PFSK-1 (cell line): ENCODE data around the gene GRM1.

Experiments used
- FOXP2 ChIP-seq: optimal IDR thresholded peaks from 2 replicates; pipeline ENCODE3; 2011; ENCODE audit warnings: borderline replicate concordance, control low read depth, inconsistent platforms; ENCODE audit not compliant: insufficient read depth; ENCODE audit errors: extremely low read length, extremely low read depth
- POLR2AphosphoS5 ChIP-seq: IDR thresholded peaks from 2 replicates; pipeline ENCODE4 v1.6.1; 2012; ENCODE audit warnings: low read depth, mild to moderate bottlenecking, control low read depth, low read length, moderate library complexity
- REST ChIP-seq, 2 experiments: IDR thresholded peaks; 2 replicates each; pipeline versions ENCODE4 v1.6.1 to v1.8.0; 2011 to 2012; ENCODE audit warnings: low read depth in 2 of 2, low read length in 2 of 2, control low read depth in 1 of 2, inconsistent platforms in 1 of 2, mild to moderate bottlenecking in 1 of 2, moderate library complexity in 1 of 2; ENCODE audit not compliant: insufficient read depth in 1 of 2
- SIN3A ChIP-seq: IDR thresholded peaks from 2 replicates; pipeline ENCODE4 v1.6.1; 2012; ENCODE audit warnings: mild to moderate bottlenecking, low read length, moderate library complexity, borderline replicate concordance; ENCODE audit not compliant: insufficient read depth
- TAF1 ChIP-seq: IDR thresholded peaks from 2 replicates; pipeline ENCODE4 v1.6.1; 2012; ENCODE audit warnings: low read length, control low read depth, borderline replicate concordance; ENCODE audit not compliant: insufficient read depth

The GRM1 gene

DNA sequence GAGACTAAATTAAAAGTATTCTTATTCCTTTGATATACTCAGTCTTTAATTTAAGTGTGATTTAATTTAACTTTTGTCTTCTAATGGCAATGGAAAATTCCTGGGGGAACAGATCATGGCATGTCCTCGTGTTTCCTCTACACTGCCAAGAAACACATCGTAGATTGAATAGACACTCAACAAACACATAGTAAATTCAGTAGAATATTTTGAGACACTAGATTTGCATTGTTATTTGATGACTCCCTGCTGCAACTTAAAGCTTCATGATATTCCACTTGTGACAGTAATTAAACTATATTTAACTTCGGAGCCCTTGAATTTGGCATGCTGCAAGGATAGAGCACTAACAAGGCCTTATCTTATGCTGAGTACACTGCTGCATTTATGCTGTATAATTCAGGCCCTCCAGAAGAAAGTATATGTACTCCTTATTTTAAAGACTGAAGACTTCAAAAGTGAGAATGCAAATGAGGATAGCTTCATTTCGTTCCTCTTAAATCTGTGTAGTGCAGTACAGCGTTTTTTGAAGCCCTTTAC, 84.3 kb downstream of the GRM1 start:
- TF ChIP-seq POLR2AphosphoS5, result no peak
- no peak for TF ChIP-seq SIN3A
- TF ChIP-seq REST (IDR thresholded peaks at IDR 0.05; ENCODE audit: insufficient read depth in 1 of 2, low read depth in 2 of 2, low read length in 2 of 2), result no peak
- no peak for TF ChIP-seq FOXP2
- no peak for TF ChIP-seq TAF1

DNA sequence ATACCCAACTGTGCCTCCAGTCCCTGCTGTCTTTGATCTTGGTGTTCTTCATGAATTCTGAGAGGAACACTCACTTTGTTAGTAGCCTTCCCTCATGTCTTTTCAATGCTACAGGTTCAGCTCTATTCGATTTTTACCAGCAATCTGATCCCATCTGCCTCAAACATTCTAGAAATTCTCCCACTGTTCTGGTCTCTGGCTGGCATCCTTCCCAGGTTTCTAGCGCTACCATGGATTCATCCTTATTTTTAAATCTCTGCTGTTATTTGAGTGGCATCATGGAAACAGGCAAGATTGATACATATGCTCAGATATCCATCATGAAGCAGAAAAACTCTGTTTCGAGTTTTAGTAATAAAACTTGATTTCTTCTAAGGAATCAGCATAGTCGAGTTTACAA, 94.8 kb downstream of the GRM1 start:
- TF ChIP-seq SIN3A, result no peak
- TF ChIP-seq FOXP2, result no peak
- no peak for TF ChIP-seq REST (IDR thresholded peaks at IDR 0.05; ENCODE audit: insufficient read depth in 1 of 2, low read depth in 2 of 2, low read length in 2 of 2)
- TF ChIP-seq POLR2AphosphoS5, result no peak
- TF ChIP-seq TAF1, result no peak

DNA sequence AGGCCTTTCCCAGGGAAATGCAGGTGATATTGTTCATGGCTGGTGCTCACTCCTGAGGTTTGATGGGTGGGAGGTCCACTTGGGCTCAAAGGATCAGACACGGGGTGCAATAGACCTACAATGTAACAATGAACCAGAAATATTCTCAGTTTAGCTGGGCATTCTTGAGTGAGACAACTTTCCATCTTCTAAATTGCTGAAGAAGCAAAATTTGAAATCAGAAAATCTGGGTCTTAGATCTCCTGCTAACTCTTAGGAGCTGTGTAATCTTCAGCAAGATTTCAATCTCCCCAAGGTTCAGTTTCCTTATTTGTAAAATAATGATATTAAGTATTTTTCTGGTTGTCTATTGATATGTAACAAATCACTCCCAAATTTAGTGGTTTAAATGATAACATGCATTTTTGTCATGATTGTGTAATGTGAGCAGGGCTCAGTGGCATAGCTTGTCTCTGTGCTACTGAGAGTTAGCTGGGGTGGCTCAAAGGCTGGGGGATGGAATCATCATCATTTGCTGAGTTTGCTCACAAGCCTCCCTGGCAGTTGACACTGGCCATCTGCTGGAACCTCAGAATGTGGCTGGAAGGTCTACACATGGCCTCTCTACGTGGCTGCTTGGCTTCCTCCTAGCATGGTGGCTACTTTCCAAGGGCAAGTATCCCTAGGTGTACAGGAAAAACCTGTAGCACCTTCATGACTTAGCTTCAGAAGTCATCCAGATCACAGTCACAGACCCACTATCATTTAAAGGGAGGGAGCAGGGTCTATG, 98.8 kb downstream of the GRM1 start:
- TF ChIP-seq REST (IDR thresholded peaks at IDR 0.05; ENCODE audit: insufficient read depth in 1 of 2, low read depth in 2 of 2, low read length in 2 of 2), result no peak
- no peak for TF ChIP-seq TAF1
- no peak for TF ChIP-seq POLR2AphosphoS5
- no peak for TF ChIP-seq FOXP2
- TF ChIP-seq SIN3A, result no peak

DNA sequence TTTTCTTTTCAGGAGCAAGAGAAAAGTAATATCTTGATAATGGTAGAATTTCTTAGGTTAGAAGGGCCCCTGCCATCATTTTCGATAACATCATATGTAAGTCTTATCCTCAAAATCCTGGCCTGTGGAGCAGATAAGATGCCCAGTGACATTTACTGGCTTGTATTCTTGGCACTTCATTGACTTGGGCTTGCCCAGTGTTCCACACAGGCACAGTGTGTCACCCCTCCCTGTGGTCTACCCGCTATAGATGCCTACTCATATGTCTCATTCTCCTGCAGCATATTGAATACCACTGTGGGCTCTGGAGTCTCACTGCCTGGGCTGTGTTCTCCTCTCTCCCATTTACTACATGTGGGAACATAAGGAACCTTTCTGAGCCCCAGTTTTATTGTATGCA, 105.0 kb downstream of the GRM1 start:
- TF ChIP-seq FOXP2 (no peak), REST (IDR thresholded peaks at IDR 0.05; ENCODE audit: insufficient read depth in 1 of 2, low read depth in 2 of 2, low read length in 2 of 2) (no peak), TAF1 (no peak), POLR2AphosphoS5 (no peak), SIN3A (no peak)

DNA sequence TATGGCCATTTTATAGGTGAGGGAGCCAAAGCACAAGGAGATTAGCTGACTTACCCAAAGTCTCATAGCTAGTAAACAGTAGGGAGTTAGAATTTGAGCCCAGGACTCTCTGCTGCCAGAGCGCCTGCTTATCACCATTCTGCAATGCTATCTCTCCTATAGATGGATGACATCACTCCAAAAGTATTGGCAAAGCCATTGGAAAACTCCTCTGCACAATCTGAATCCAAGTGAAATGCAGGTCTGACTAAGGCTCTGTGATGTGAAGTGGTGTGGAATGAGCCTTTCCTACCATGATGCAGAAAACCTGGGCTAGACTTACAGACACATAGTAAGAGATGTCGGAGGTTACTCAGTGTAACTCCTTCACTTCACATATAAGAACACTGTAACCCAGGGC, 106.3 kb downstream of the GRM1 start:
- TF ChIP-seq TAF1 (no peak), POLR2AphosphoS5 (no peak), SIN3A (no peak), FOXP2 (no peak), REST (IDR thresholded peaks at IDR 0.05; ENCODE audit: insufficient read depth in 1 of 2, low read depth in 2 of 2, low read length in 2 of 2) (no peak)
